Bronchial epithelial cell (primary cell): ENCODE data around the gene EFHD1. TPM values are rescaled to one million over a fixed set of nuclear protein-coding genes. Genes with fewer than 3 reads are reported as not detected.

ENCODE experiments used
- DNase-seq: peaks from one replicate; pipeline ENCODE4 v3.0.0-alpha.2; 2010; ENCODE audit warnings: low read depth
- FAIRE-seq: peaks from 2 replicates; lab custom pipeline; 2011; peaks lifted over from hg19 to GRCh38; lab: Jason Lieb, UNC
- H3K27me3 ChIP-seq: 2 replicates; pipeline ENCODE4 v1.5.1; 2011; ENCODE audit warnings: low read length; ENCODE audit not compliant: control insufficient read depth, insufficient read depth
- H3K36me3 ChIP-seq: 2 replicates; pipeline ENCODE4 v1.5.1; 2011; ENCODE audit warnings: low read length; ENCODE audit not compliant: control insufficient read depth, insufficient read depth
- H3K4me3 ChIP-seq: 2 replicates; pipeline ENCODE4 v1.5.1; 2011; ENCODE audit warnings: mild to moderate bottlenecking, low read depth, low read length, control low read depth
- CTCF ChIP-seq: IDR thresholded peaks from 2 replicates; pipeline ENCODE4 v1.5.1; 2011; ENCODE audit warnings: mild to moderate bottlenecking, moderate library complexity, low read length, control low read depth, inconsistent platforms; ENCODE audit not compliant: insufficient read depth, severe bottlenecking
- total RNA-seq: library from RNA; depleted of rRNA; stranded (reverse); fragments of >200 nt; gene quantifications from 2 replicates; pipeline ENCODE4 v1.2.1, GENCODE V29; 2014

Gene EFHD1
- total RNA-seq, 1 donor from 2014 or later = not detected

GRCh38 chr2:232600053-232600773, 33.2 kb upstream of the EFHD1 start:
- TF ChIP-seq CTCF = no peak
- DNase-seq (no peak), FAIRE-seq (no peak)

GRCh38 chr2:232603283-232603682, 30.1 kb upstream of the EFHD1 start:
- no peak for TF ChIP-seq CTCF

More at GRCh38 chr2:232600053-232600773, 33.2 kb upstream of the EFHD1 start:
- Histone ChIP-seq H3K4me3 (no peak overlapping the region), H3K36me3 (no peaks in the 10 kb centered on the region), H3K27me3 (no peaks in the 10 kb centered on the region)

GRCh38 chr2:232604535-232604934, 28.9 kb upstream of the EFHD1 start:
- no peak for TF ChIP-seq CTCF
- no peak overlapping the region for H3K4me3 ChIP-seq
- no peaks in the 10 kb centered on the region for H3K36me3 ChIP-seq
- no peaks in the 10 kb centered on the region for H3K27me3 ChIP-seq
- DNase-seq (no peak), FAIRE-seq (no peak)

More at GRCh38 chr2:232603283-232603682, 30.1 kb upstream of the EFHD1 start:
- no peak for DNase-seq
- Histone ChIP-seq H3K4me3 (no peak overlapping the region), H3K27me3 (no peaks in the 10 kb centered on the region), H3K36me3 (no peaks in the 10 kb centered on the region)
- no peak for FAIRE-seq

GRCh38 chr2:232607011-232607410, 26.4 kb upstream of the EFHD1 start:
- Histone ChIP-seq H3K4me3 (no peak overlapping the region), H3K27me3 (no peaks in the 10 kb centered on the region), H3K36me3 (no peaks in the 10 kb centered on the region)
- FAIRE-seq (no peak), DNase-seq (no peak)
- TF ChIP-seq CTCF = no peak

- Histone ChIP-seq H3K27me3 (no peaks in the 10 kb centered on the region), H3K36me3 (no peaks in the 10 kb centered on the region), H3K4me3 (no peak overlapping the region)
- no peak for FAIRE-seq
- no peak for TF ChIP-seq CTCF
- DNase-seq = no peak
These were observed 23.8 kb upstream of the EFHD1 start for GRCh38 chr2:232609607-232610006.

GRCh38 chr2:232610081-232610480, 23.3 kb upstream of the EFHD1 start:
- FAIRE-seq (no peak), DNase-seq (no peak)
- no peaks in the 10 kb centered on the region for H3K27me3 ChIP-seq
- no peak for TF ChIP-seq CTCF
- H3K36me3 ChIP-seq = no peaks in the 10 kb centered on the region
- H3K4me3 ChIP-seq = no peak overlapping the region
